SK-N-SH (cell line): ENCODE data around the gene FAM72D.
"Not testable (repeated sequence)": the region's sequence is repeated elsewhere in the genome, so short reads cannot be mapped to it uniquely, and the experiment has no call there.

Source experiments
- CTCF ChIP-seq: fragments of 200-600 bp; sonication (generic); IDR thresholded peaks from 2 replicates; pipeline ENCODE4 v1.6.1; 2017; ENCODE audit warnings: antibody characterized with exemption, mild to moderate bottlenecking, moderate library complexity
- EZH2phosphoT487 ChIP-seq: fragments of 200-600 bp; sonication (generic); IDR thresholded peaks from 2 replicates; pipeline ENCODE4 v1.6.1; 2017; ENCODE audit warnings: low read depth, mixed run types, mild to moderate bottlenecking, antibody characterized with exemption, moderate library complexity, borderline replicate concordance
- FOSL2 ChIP-seq: IDR thresholded peaks from 2 replicates; pipeline ENCODE4 v1.4.0; 2012; ENCODE audit warnings: low read depth, mild to moderate bottlenecking, moderate library complexity, borderline replicate concordance
- GABPA ChIP-seq: IDR thresholded peaks from 2 replicates; pipeline ENCODE4 v1.4.0; 2012; ENCODE audit warnings: low read depth, mild to moderate bottlenecking
- GATA2 ChIP-seq: sonication (generic); formaldehyde crosslinking; IDR thresholded peaks from 2 replicates; pipeline ENCODE4 v1.5.0; 2020; ENCODE audit warnings: mild to moderate bottlenecking, missing genetic modification reagents
- NRF1 ChIP-seq: IDR thresholded peaks from 2 replicates; pipeline ENCODE4 v1.6.1; 2012; ENCODE audit warnings: low read depth, mild to moderate bottlenecking, low read length
- RCOR1 ChIP-seq: fragments of 150-350 bp; IDR thresholded peaks from 2 replicates; pipeline ENCODE4 v1.6.1; 2017; ENCODE audit warnings: antibody characterized with exemption, low read length
- SMC3 ChIP-seq: IDR thresholded peaks from 2 replicates; pipeline ENCODE4 v1.6.1; 2012; ENCODE audit warnings: low read depth, low read length, improper control_type of control experiment
- TAF1 ChIP-seq: IDR thresholded peaks from 2 replicates; pipeline ENCODE4 v1.6.1; 2012; ENCODE audit warnings: low read depth, mild to moderate bottlenecking, low read length, moderate library complexity, borderline replicate concordance
- USF2 ChIP-seq: fragments of 150-350 bp; IDR thresholded peaks from 2 replicates; pipeline ENCODE4 v1.6.1; 2017; ENCODE audit warnings: antibody characterized with exemption, low read length, low read depth, borderline replicate concordance
- YY1 ChIP-seq: IDR thresholded peaks from 2 replicates; pipeline ENCODE4 v1.4.0; 2012; ENCODE audit warnings: low read depth, mild to moderate bottlenecking

GRCh38 chr1:145053428-145053827 lies 42.3 kb upstream of the FAM72D start:
- not testable (repeated sequence) for TF ChIP-seq USF2; CTCF; GABPA; GATA2 (CRISPR knock-in tag); NRF1; FOSL2; EZH2phosphoT487; TAF1; RCOR1; YY1; SMC3
